Mononuclear cell (primary cell): ENCODE measurements around the gene RUFY3. TPM values are rescaled to one million over a fixed set of nuclear protein-coding genes. Genes with fewer than 3 reads are reported as not detected.

ENCODE experiments used
- H3K27me3 ChIP-seq: 2 replicates; pipeline ENCODE4 v1.6.0; 2011; ENCODE audit warnings: low read length, control low read depth; ENCODE audit not compliant: insufficient read depth
- H3K4me1 ChIP-seq: 2 replicates; pipeline ENCODE4 v1.5.1; 2011; ENCODE audit warnings: mild to moderate bottlenecking, low read length, control low read depth; ENCODE audit not compliant: insufficient read depth
- H3K4me3 ChIP-seq: 2 replicates; pipeline ENCODE4 v1.5.1; 2011; ENCODE audit warnings: mild to moderate bottlenecking, low read length, moderate library complexity
- H3K9me3 ChIP-seq: 2 replicates; pipeline ENCODE4 v1.5.1; 2011; ENCODE audit warnings: low read depth, mild to moderate bottlenecking, control low read depth, low read length
- total RNA-seq: library from RNA; depleted of rRNA; stranded (reverse); fragments of >200 nt; gene quantifications from one replicate; pipeline ENCODE4 v1.2.3, GENCODE V29; 2012

RUFY3 gene
- total RNA-seq, 1 donor: 40.3 TPM

GRCh38 chr4:70844180-70844579 is 122.4 kb downstream of the RUFY3 start:
- H3K4me1 ChIP-seq: peaks cover 15% of the 10 kb centered on the region

GRCh38 chr4:70849291-70849690 is 127.5 kb downstream of the RUFY3 start:
- no peaks in the 10 kb centered on the region for H3K27me3 ChIP-seq
- no peaks in the 10 kb centered on the region for H3K9me3 ChIP-seq
- no peak overlapping the region for H3K4me3 ChIP-seq

More at GRCh38 chr4:70844180-70844579, 122.4 kb downstream of the RUFY3 start:
- H3K27me3 ChIP-seq: no peaks in the 10 kb centered on the region
- no peak overlapping the region for H3K4me3 ChIP-seq
- no peaks in the 10 kb centered on the region for H3K9me3 ChIP-seq

GRCh38 chr4:70855464-70855863 is 133.7 kb downstream of the RUFY3 start:
- no peaks in the 10 kb centered on the region for H3K27me3 ChIP-seq
- H3K9me3 ChIP-seq: no peaks in the 10 kb centered on the region
- no peak overlapping the region for H3K4me3 ChIP-seq
- no peaks in the 10 kb centered on the region for H3K4me1 ChIP-seq

More at GRCh38 chr4:70849291-70849690, 127.5 kb downstream of the RUFY3 start:
- peaks cover 17% of the 10 kb centered on the region for H3K4me1 ChIP-seq

Other genes with a start within 250 kb of the RUFY3 start
- gene MUC7, start 249.8 kb upstream of the RUFY3 start, total RNA-seq: not detected
- not detected for gene AMTN, start 203.4 kb upstream of the RUFY3 start, total RNA-seq
- gene AMBN, start 129.7 kb upstream of the RUFY3 start, total RNA-seq: not detected
- not detected for gene ENAM, start 93.2 kb upstream of the RUFY3 start, total RNA-seq
- gene JCHAIN, start 55.5 kb upstream of the RUFY3 start, total RNA-seq: 45.8 TPM
- gene UTP3, start 33.4 kb upstream of the RUFY3 start, total RNA-seq: 15.4 TPM
- 47.8 TPM for gene GRSF1, start 117.9 kb downstream of the RUFY3 start, total RNA-seq
- gene MOB1B, start 180.4 kb downstream of the RUFY3 start, total RNA-seq: 12.1 TPM